GM21825 (cell line): Measurements from ENCODE around the gene COQ8A.
"Not testable (repeated sequence)": the region's sequence is repeated elsewhere in the genome, so short reads cannot be mapped to it uniquely, and the experiment has no call there.

Experiments used
- ATAC-seq: cut with Tn5 transposase; IDR thresholded peaks from one replicate; pipeline ENCODE4 v1.9.1; 2021; ENCODE audit warnings: mild to moderate bottlenecking, moderate library complexity; ENCODE audit not compliant: unreplicated experiment

The COQ8A gene

DNA sequence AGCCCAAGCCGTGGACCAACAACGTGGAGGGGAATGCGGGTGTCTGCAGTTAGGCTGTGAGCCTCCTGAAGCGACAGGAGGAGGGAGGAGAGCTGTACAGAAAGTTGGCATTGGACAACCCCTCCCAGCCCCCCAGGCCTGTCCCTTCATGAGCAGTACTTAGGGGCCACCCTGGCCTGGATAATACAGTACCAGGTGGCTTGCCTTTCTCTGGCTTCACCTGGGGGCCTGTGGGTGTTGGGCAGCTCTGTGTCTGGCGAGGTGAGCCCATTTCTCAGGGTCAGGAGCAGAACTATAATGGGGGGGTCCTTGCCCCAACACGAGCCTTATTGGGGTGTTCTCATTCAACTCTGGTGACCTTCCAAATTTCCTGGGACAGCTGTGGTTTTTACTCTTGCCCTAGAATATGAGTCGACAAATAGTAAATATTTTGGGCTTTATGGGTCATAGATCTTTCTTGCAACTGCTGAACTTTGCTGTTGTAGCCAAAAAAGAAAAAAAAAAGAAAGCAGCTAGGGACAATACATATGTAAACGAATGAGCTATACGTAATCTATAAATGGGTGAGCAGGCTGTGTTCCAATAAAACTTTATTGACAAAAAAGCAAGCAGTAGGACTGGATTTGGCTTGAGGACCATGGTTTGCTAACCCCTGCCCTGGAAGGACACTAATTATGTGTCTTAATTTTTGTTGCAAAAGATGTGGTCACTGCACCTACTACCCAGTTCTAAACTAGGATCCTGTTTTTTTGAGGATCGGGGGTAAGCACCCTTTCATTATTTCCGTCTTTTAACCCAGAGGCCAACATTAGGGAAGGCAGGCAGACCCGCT is 11.4 kb downstream of the COQ8A start:
- no peak for ATAC-seq

- no peak for ATAC-seq
Observed at GRCh38 chr1:226952118-226952441, 12.0 kb downstream of the COQ8A start.

GRCh38 chr1:226953175-226953800 is 13.2 kb downstream of the COQ8A start:
- no peak for ATAC-seq

- no peak for ATAC-seq
Observed at GRCh38 chr1:226954337-226954736, 14.2 kb downstream of the COQ8A start.

GRCh38 chr1:226954777-226955176 is 14.7 kb downstream of the COQ8A start:
- ATAC-seq: no peak

DNA sequence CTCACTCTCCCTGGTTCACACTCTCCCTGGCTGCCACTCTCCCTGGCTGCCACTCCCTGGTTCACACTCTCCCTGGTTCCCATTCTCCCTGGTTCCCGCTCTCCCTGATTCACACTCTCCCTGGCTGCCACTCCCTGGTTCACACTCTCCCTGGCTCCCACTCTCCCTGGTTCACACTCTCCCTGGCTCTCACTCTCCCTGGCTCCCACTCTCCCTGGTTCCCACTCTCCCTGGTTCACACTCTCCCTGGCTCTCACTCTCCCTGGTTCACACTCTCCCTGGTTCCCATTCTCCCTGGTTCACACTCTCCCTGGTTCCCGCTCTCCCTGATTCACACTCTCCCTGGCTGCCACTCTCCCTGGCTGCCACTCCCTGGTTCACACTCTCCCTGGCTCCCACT is 15.8 kb downstream of the COQ8A start:
- not testable (repeated sequence) for ATAC-seq

- no peak for ATAC-seq
Observed at GRCh38 chr1:226956942-226957713, 17.0 kb downstream of the COQ8A start.

DNA sequence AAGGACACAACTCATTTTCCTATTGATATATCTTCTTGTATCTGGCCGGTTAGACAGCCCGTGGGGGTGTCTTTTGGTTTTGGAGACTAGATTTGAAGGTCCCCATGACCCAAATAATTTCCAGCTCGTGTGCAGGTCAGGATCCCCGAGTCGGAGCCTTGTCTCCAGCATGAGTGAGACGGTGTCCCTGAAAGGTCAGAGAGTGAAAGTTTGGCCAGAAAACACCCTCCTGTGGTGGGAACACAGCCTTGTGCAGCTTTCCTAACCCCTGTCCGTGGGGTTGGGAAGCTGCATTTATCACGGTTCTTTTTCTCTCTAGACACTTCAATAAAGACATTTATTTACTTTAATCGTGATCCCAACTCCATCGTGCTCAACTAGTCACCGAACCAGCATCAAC is 17.6 kb downstream of the COQ8A start:
- no peak for ATAC-seq

DNA sequence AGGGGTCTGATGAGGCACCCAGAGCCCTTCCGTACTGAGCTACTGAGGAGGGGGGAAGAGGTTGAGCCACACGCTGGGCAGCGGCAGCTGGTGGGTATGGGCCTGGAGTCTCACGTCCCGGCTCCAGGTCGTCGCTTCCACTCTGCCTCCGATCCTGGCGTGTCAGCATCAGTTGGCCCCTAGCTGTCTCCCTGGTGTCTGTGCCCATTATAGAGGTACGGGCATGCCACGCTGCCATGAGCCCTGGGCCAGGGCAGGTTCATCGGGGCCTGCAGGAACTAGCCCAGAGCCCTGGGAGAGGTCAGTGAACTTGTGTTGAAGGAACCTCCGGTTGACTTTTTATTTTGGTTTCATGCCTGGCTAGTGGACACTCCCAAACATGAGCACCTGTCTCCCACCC is 18.2 kb downstream of the COQ8A start:
- ATAC-seq: no peak

DNA sequence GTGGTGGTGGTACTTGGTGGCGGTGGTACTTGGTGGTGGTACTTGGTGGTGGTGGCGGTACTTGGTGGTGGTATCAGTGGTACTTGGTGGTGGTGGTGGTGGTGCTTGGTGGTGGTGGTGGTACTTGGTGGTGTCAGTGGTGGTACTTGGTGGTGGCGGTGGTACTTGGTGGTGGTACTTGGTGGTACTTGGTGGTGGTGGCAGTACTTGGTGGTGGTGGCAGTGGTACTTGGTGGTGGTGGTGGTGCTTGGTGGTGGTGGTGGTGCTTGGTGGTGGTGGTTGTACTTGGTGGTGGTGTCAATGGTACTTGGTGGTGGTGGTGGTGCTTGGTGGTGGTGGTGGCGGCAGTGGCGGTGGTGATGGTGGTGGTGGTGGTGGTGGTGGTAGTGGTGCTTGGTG is 20.2 kb downstream of the COQ8A start:
- ATAC-seq: no peak

DNA sequence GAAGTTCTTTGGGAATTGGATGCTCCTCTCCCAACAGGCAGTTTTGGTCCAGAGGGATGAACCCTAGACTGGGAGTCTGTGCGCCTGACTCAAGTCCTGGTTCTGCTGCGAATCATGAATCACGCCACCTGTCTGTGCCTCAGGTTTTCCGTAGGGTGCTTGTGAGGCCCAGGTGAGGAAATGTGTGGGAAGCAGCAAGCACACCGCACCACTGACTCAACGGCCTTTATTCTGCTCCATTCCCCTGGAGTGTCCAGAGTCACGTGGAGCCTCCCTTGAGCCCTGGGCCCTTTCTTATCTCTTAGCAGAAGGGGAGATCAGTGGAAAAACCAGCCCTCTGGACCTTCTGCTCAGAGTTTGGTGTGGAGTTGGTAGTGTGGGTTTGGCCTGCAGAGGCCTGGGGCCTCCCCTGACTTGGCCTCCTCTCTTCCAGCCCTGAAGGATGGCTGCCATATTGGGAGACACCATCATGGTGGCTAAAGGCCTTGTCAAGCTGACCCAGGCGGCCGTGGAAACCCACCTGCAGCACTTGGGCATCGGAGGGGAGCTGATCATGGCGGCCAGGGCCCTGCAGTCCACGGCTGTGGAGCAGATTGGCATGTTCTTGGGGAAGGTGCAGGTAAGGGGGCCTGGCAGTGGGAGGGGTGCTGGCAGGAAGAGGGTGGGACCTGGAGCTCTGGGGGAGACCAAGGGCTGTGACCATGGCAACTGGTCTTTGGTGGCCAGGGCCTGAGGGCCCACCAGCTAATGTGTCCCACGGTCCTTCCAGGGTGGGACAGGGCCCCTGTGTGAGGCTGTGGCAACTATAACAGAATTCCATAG is 21.1 kb downstream of the COQ8A start:
- ATAC-seq: no peak

DNA sequence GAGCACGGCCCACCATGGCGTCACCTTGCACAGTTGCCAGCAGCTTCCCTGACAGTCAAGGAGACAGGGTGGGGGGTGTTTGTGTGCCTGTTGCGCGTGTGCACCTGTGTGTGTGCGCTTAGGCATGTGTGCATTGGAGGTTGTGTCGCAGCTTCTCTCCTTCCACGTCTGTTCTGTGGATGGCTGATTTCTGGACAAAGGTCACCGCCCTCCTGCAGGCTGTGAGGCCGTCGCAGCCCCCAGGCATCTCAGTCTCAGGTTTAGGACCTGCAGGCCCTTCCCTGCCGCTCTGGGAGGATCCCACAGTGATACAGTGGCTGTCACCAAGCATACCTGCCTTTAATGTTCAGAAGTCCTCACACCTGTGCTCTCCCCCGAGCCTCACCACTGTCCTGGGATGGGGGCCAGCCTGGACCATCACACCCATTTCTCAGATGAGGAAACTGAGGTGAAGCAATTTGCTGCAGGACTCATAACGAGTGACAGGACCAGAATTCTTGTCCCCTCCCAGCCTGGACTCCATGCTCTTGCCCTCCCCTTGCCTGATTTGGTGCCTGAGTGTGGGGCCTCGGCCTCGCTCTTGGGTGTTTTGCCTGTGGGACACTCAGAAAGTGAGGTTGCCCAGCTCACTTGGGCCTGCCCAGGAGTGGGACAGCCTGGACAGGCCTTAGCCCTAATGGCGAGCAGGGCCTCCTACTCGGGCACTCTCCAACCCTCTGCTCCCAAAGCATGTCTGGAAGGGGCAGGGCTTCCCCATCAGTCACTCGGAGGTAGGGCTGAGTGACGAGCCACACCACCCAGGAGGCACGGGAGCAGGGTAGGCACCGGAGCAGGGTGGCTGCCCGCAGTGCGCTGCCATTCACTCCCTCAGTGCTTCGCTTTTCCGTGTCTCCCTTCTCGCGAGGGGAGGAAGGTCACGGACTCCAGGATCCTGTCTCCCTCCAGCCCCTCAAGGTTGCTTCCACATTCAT is 22.6 kb downstream of the COQ8A start:
- no peak for ATAC-seq

DNA sequence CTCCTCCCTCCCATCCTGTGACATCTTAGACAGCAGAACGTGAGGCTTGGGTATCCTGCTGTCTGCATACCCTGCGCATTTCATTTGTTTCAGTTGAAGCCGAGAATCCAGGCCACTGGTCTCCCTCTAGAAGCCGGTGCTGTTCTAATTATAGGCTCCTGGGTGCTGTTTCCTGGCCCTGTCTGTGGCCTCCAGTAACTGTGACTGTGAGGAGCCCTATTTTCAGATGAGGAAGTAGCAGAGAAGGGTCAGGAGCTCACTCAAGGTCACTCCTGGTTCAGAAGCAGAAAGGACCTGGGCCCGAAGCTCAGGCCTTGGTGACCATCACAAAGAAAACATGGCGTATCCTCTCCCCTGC is 24.0 kb downstream of the COQ8A start:
- no peak for ATAC-seq

DNA sequence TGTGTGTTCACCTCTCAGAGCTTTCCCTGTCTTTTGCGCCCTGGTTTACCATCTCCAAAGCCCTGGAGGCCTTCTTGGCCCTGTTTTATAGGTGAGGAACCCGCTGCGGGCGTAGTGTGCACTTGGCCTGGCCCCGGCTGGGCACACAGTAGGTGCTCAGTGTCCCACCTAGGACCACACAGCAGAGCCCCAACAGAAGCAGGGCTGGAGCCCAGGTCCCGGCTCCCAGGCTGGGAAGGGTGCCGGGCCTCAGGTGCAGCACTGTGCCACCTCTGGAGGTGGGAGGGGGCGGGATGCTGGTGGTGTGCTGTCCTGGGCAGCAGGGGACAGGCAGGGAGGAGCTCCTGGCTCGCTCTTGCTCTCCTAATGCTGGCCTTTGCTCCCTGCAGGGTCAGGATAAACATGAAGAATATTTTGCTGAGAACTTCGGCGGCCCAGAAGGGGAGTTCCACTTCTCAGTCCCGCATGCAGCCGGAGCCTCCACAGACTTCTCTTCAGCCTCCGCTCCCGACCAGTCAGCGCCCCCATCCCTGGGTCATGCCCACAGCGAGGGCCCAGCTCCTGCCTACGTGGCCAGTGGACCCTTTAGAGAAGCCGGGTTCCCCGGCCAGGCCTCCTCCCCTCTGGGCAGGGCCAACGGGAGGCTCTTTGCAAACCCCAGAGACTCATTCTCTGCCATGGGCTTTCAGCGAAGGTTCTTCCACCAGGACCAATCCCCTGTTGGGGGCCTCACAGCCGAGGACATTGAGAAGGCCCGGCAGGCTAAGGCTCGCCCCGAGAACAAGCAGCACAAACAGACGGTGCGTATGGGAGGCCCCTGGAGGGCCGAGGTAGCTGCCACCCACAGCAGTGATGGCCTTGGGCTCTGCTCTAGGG is 24.8 kb downstream of the COQ8A start:
- no peak for ATAC-seq

DNA sequence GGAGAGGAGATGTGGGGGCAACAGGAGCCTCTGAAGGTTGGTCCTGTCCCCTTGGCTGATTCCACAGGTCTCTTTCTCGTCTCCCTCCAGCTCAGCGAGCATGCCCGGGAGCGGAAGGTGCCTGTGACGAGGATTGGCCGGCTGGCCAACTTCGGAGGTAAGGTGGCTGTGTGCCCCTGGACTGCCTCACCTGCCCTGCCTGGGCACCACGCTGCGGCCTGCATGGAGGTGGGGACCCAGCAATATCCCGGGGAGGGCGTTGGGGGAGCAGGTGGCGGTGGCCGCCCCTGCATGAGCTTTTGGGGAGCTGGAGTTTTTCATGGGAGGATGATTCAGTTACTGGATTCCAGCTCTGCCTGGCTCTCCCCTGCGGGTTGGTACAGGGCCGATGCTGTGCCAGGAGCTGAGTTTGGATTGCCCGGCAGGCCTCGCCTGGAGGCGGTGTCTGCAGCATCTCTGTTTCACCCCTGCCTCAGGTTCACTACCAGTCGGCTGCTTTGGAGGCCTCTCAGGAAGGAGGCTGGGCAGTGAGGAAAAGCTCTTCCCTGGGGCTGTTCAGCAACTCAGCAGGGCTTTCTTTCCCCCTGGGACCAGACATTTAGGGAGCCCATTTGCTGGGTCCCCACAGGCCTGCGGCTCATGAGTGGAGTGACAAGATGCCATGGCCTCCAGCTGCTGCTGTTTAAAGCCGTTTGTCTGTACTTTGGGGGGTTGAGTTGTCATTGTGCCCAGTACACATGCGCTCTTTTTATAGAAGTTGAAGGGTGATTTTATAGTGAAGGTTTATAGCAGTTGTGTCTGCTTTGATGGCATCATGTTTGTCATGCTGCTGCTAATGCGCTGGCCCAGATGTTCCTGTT is 25.7 kb downstream of the COQ8A start:
- no peak for ATAC-seq

DNA sequence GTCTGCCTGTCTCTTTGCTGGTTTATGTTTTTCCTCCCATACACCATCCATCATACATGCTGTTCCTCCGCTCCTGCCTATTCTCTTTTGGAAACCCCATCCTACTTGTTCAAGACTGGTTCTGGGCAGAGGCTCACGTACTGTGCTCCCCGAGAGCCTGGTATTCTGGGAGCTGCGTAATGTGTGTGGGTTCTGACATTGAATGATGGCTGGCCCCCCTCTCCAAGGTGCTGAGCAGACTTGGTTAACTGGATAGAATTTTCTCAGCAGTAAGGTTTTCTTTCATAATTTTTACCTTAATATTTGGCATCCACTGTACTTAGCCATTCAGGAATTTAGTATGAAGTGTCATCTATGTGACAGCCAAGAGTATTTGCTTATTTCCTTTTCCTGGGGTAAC is 26.6 kb downstream of the COQ8A start:
- ATAC-seq: no peak

DNA sequence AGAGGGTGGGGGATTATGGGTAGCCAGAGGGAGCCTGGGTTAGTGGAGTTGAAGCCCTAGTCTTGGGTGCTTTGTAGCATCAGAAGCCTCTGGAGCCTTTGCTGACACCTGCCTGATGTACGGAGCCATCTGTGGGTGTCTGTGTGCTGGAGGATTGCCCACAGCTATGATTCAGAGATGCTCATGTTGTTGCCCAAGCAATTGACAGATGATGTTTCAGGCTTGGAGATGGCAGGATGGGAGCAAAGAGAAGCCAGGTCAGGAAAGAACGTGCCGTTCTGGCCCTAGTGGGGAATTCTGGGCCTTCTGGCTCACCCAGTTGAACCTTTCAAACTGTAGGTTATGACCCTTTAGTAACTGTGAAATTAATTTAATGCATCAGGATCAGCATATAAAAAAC is 27.6 kb downstream of the COQ8A start:
- ATAC-seq: no peak

DNA sequence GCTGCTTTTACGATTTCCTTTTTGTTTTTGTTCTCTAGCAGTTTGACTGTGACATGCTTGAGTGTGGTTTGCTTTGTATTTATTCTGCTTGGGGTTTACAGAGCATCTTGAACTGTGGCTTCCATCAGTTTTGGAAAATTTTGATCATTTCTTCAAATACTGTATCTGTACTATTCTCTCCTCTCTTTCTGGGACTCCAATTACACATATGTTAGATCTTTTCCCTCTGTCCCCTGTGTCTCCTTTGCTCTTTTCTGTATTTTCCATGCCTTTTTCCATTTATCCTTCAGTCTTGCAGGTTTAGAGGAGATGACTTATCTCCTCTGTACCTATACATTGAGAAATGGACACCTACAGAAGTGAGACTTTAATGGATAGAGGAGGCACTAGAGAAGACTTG is 31.7 kb downstream of the COQ8A start:
- ATAC-seq: no peak
